ENCODE data around the gene DPT. TPM values are rescaled to one million over a fixed set of nuclear protein-coding genes. Genes with fewer than 3 reads are reported as not detected.
A peak's percentile ranks its signal among the peaks of the same experiment; 100 is the strongest.

The DPT gene
- total RNA-seq, 2 experiments from 2014 or later, result not detected

- intact Hi-C loops (cut with DNase I, micrococcal nuclease), result no loop called here
- ChIA-PET POLR2A (no interaction called here), CTCF (interaction anchor here (0.9 to 1.0 kb wide), 2 partner anchors 16 to 41 kb away, joined by 3 read pairs; no protein-coding TSS in a partner anchor)
- Mint-ChIP-seq H3K27ac (no peak overlapping the region), H3K27me3 (no peaks in the 10 kb centered on the region), H3K36me3 (ENCODE audit: low read depth) (no peaks in the 10 kb centered on the region), H3K4me3 (no peak overlapping the region), H3K9me3 (ENCODE audit: low read depth) (peaks cover 2% of the 10 kb centered on the region), H3K4me1 (no peaks in the 10 kb centered on the region)
- ATAC-seq (no peak), DNase-seq (no peak)
Observed at GRCh38 chr1:168673974-168674683, 54.9 kb downstream of the DPT start.

- Mint-ChIP-seq H3K36me3 (ENCODE audit: low read depth) (no peaks in the 10 kb centered on the region), H3K27me3 (no peaks in the 10 kb centered on the region), H3K4me1 (no peaks in the 10 kb centered on the region), H3K4me3 (no peak overlapping the region), H3K9me3 (ENCODE audit: low read depth) (peaks cover 2% of the 10 kb centered on the region), H3K27ac (no peak overlapping the region)
- ATAC-seq (no peak), DNase-seq (no peak)
- CTCF ChIA-PET, result interaction anchor here (0.6 to 1.3 kb wide), 2 partner anchors 34 to 404 kb away, joined by 3 to 4 read pairs; no protein-coding TSS in a partner anchor
- POLR2A ChIA-PET, result interaction anchor here (0.6 kb wide), 1 partner anchor 523 kb away, joined by 5 read pairs; no protein-coding TSS in a partner anchor
- intact Hi-C loops (cut with DNase I, micrococcal nuclease), result no loop called here
Observed at GRCh38 chr1:168672278-168672677, 56.7 kb downstream of the DPT start.

GRCh38 chr1:168671782-168672181 is 57.2 kb downstream of the DPT start:
- Mint-ChIP-seq H3K27me3 (no peaks in the 10 kb centered on the region), H3K9me3 (ENCODE audit: low read depth) (peaks cover 2% of the 10 kb centered on the region), H3K27ac (no peak overlapping the region), H3K4me3 (no peak overlapping the region), H3K36me3 (ENCODE audit: low read depth) (no peaks in the 10 kb centered on the region), H3K4me1 (no peaks in the 10 kb centered on the region)
- POLR2A ChIA-PET, result interaction anchor here (0.6 kb wide), 1 partner anchor 524 kb away, joined by 5 read pairs; no protein-coding TSS in a partner anchor
- peak; percentile 6 for DNase-seq
- peak; percentile 73 for ATAC-seq
- CTCF ChIA-PET, result interaction anchor here (0.5 to 1.3 kb wide), 3 partner anchors 34 to 693 kb away, joined by 3 to 4 read pairs (median 3); no protein-coding TSS in a partner anchor
- intact Hi-C loops (cut with DNase I, micrococcal nuclease), result no loop called here

- intact Hi-C loops (cut with DNase I, micrococcal nuclease), result no loop called here
- ChIA-PET POLR2A (no interaction called here), CTCF (interaction anchor here (1.2 kb wide), 1 partner anchor 19 kb away, joined by 3 read pairs; no protein-coding TSS in a partner anchor)
- DNase-seq (no peak), ATAC-seq (no peak)
- Mint-ChIP-seq H3K4me1 (no peaks in the 10 kb centered on the region), H3K4me3 (no peak overlapping the region), H3K27ac (no peak overlapping the region), H3K9me3 (ENCODE audit: low read depth) (no peaks in the 10 kb centered on the region), H3K36me3 (ENCODE audit: low read depth) (no peaks in the 10 kb centered on the region), H3K27me3 (peaks cover 11% of the 10 kb centered on the region)
Observed at GRCh38 chr1:168665975-168666374, 63.0 kb downstream of the DPT start.

GRCh38 chr1:168664069-168664834 is 64.8 kb downstream of the DPT start:
- CTCF ChIA-PET, result no interaction called here
- POLR2A ChIA-PET, result no interaction called here
- Mint-ChIP-seq H3K4me3 (no peak overlapping the region), H3K27ac (no peak overlapping the region), H3K9me3 (ENCODE audit: low read depth) (no peaks in the 10 kb centered on the region), H3K27me3 (peaks cover 11% of the 10 kb centered on the region), H3K36me3 (ENCODE audit: low read depth) (no peaks in the 10 kb centered on the region), H3K4me1 (no peaks in the 10 kb centered on the region)
- DNase-seq, result no peak
- intact Hi-C loops (cut with DNase I, micrococcal nuclease), result no loop called here
- no peak for ATAC-seq

- DNase-seq, result no peak
- Mint-ChIP-seq H3K9me3 (ENCODE audit: low read depth) (no peaks in the 10 kb centered on the region), H3K27me3 (peaks cover 2% of the 10 kb centered on the region), H3K27ac (no peak overlapping the region), H3K4me3 (no peak overlapping the region), H3K36me3 (ENCODE audit: low read depth) (no peaks in the 10 kb centered on the region), H3K4me1 (no peaks in the 10 kb centered on the region)
- no peak for ATAC-seq
- intact Hi-C loops (cut with DNase I, micrococcal nuclease), result no loop called here
- CTCF ChIA-PET, result no interaction called here
- POLR2A ChIA-PET, result no interaction called here
Observed at GRCh38 chr1:168656485-168656884, 72.5 kb downstream of the DPT start.

- CTCF ChIA-PET, result interaction anchor here (1.1 kb wide), 1 partner anchor 312 kb away, joined by 3 read pairs; no protein-coding TSS in a partner anchor
- no peak overlapping the region for H3K4me3 Mint-ChIP-seq
- ATAC-seq (no peak), DNase-seq (no peak)
- no peaks in the 10 kb centered on the region for H3K4me1 Mint-ChIP-seq
- no peaks in the 10 kb centered on the region for H3K9me3 Mint-ChIP-seq (ENCODE audit: low read depth)
- no peak overlapping the region for H3K27ac Mint-ChIP-seq
- no peaks in the 10 kb centered on the region for H3K36me3 Mint-ChIP-seq (ENCODE audit: low read depth)
- intact Hi-C loops (cut with DNase I, micrococcal nuclease), result no loop called here
- POLR2A ChIA-PET, result no interaction called here
- H3K27me3 Mint-ChIP-seq, result peaks cover 2% of the 10 kb centered on the region
Observed at GRCh38 chr1:168654198-168654915, 74.6 kb downstream of the DPT start.

GRCh38 chr1:168653567-168653966 is 75.4 kb downstream of the DPT start:
- ChIA-PET POLR2A (no interaction called here), CTCF (interaction anchor here (1.1 to 5.4 kb wide), 2 partner anchors 17 to 311 kb away, joined by 3 to 15 read pairs; no protein-coding TSS in a partner anchor)
- H3K27ac Mint-ChIP-seq, result no peak overlapping the region
- no peaks in the 10 kb centered on the region for H3K9me3 Mint-ChIP-seq (ENCODE audit: low read depth)
- no peaks in the 10 kb centered on the region for H3K4me1 Mint-ChIP-seq
- H3K4me3 Mint-ChIP-seq, result no peak overlapping the region
- intact Hi-C loops (cut with DNase I, micrococcal nuclease), result no loop called here
- DNase-seq (no peak), ATAC-seq (no peak)
- H3K36me3 Mint-ChIP-seq (ENCODE audit: low read depth), result no peaks in the 10 kb centered on the region
- H3K27me3 Mint-ChIP-seq, result peaks cover 2% of the 10 kb centered on the region

- ChIA-PET CTCF (interaction anchor here (1.9 kb wide), 1 partner anchor 9 kb away, joined by 6 read pairs; no protein-coding TSS in a partner anchor), POLR2A (no interaction called here)
- DNase-seq (no peak), ATAC-seq (no peak)
- H3K4me3 Mint-ChIP-seq, result no peak overlapping the region
- H3K36me3 Mint-ChIP-seq (ENCODE audit: low read depth), result no peaks in the 10 kb centered on the region
- H3K27me3 Mint-ChIP-seq, result peaks cover 4% of the 10 kb centered on the region
- H3K27ac Mint-ChIP-seq, result no peak overlapping the region
- H3K9me3 Mint-ChIP-seq (ENCODE audit: low read depth), result no peaks in the 10 kb centered on the region
- no peaks in the 10 kb centered on the region for H3K4me1 Mint-ChIP-seq
- intact Hi-C loops (cut with DNase I, micrococcal nuclease), result no loop called here
Observed at GRCh38 chr1:168645721-168646120, 83.3 kb downstream of the DPT start.

Data from activated CD4-positive, alpha-beta T cell treated with anti-CD3 and anti-CD28 coated beads for 36 hours (primary cell).